Measurements from ENCODE around the gene REP15.
A peak's percentile ranks its signal among the peaks of the same experiment; 100 is the strongest.
"Not testable (repeated sequence)": the region's sequence is repeated elsewhere in the genome, so short reads cannot be mapped to it uniquely, and the experiment has no call there.

Gene REP15, protein sequence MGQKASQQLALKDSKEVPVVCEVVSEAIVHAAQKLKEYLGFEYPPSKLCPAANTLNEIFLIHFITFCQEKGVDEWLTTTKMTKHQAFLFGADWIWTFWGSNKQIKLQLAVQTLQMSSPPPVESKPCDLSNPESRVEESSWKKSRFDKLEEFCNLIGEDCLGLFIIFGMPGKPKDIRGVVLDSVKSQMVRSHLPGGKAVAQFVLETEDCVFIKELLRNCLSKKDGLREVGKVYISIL

DNA sequence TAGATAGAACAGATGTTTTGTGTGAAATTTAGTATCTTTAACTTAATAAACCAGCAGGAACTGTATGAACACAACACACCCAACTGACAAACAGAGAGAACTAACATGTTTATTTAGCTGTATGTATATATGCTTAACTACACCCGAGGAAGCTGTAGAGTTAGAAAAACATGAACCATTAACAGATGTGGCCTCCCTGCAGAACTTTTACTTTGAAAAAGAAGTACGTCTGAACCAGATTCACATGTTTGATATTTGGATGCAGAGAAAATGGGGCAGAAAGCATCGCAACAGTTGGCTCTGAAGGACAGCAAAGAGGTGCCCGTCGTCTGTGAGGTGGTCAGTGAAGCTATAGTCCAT lies at the start of gene REP15:
Gene REP15 (plus strand): TSS at position 155 of the 360 bp plus-strand sequence. CDS start 116 bp downstream, at position 271.
- DNase-seq (ENCODE audit: low spot score), result no peak

DNA sequence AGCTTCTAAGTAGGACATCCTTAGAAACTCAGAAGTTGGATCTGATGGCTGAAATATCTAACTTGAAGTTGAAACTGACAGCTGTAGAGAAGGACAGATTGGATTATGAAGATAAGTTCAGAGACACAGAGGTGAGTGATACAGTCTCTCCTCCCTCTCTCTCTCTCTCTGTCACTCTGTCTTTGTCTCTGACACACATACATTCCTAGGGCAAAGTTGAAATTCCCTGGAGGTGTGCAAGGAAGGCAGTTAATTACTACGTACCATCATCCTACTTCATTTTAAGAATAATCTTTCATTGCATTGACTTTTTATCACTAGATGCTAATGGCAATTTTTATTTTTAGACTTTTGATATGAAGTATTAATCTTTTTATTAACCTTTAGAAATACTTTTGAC lies 46.2 kb upstream of the REP15 start:
- no peak for DNase-seq (ENCODE audit: low spot score)

DNA sequence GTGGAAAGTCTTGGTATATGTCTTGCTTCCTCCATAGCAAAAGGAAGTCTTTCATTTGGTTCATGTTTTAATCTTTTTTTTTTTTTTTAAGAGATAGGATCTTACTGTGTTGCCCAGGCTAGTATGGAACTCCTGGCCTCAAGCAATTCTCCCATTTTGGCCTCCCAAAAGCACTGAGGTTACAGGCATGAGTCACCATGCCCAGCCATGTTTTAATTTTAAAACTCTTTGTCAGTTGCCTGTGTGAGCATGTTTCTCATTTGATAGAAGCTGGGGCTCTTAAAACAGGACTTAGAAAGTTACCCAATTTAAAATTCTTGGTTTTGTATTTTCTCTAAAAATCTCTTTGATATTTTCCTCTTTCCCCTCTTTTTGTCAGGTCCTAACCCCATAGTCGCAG lies 45.0 kb upstream of the REP15 start:
- DNase-seq (ENCODE audit: low spot score), result no peak

DNA sequence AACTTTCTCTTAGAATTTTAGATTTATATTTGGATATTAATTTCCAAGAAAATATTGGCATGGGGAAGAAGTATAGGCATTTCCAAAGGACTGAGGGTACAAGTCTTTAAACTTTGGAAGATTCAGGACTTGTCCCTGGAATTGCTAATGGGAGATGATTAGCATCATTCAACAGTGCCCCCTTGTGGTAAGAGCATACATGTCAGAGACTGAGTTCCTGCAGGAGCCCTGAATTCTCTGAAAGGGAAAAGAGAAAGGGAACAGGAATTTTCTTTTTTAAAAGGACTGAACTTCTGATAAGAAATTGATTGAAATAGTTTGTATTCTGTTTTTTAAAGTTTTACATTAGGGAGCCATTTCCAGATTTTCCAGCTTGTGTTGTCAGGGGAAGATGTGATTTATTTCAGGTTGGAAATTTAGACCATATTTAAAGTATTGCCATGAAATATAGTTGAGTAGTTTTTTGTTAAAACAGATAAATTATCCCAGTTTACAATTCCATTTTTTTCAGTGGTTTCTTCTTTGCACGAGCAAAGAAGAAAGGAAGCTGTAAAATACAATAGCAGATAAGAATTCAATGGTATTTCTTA lies 44.0 kb upstream of the REP15 start:
- DNase-seq (ENCODE audit: low spot score), result peak; percentile 60

DNA sequence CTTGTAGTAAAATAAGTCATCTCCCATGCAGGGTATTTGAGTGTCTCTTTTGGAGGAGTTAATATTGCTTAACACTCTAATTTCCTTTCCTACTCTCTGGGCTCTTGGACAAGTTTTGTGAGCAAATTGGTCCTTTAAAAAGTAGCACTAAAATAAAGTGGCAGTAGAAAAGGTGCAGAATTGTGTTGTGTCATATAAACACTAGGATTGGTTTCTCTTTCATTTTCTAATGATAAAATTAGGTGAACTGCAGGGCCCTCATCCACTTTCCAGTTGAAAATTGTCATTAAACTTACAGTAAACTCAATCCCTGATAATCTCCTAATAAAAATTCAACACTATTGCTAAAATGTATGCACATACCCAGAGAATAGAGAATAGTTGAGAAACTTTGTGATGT lies 42.6 kb upstream of the REP15 start:
- no peak for DNase-seq (ENCODE audit: low spot score)

DNA sequence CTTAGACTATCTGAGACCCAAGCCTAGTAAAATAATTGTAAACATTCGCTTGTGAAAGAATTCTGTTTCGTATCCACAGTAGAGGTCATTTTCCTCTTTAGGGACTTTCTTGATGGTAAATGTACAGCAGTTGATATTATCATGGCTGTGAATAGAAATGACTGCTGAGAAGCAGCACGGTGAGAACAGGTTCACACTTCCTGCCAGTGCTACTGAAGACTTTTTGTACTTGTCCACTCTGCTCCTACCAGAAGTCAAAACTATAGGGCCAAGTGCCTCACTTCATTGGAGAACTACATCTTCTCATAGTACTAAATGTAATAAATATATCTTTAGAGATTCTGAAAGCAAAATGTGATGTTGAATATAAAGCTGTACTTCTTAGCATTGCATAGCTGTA lies 40.8 kb upstream of the REP15 start:
- DNase-seq (ENCODE audit: low spot score), result not testable (repeated sequence)

DNA sequence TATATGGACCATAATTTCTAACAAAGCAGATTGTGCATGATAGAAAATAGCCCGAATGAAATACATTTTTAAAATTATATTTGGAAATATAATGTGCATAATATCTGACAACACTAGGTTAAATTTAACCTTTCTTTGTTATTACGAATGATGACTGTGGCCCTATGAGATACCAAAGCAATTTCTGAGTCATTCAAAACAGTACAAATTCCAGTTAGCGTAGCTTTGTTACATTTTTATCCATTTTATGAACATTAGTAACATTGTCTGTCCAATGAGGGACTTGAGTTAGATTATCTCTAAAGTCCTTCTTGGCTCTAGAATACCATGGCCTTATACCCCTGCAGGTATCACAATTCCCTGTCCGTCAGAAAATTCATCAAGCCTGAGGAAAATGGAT lies 39.0 kb upstream of the REP15 start:
- no peak for DNase-seq (ENCODE audit: low spot score)

DNA sequence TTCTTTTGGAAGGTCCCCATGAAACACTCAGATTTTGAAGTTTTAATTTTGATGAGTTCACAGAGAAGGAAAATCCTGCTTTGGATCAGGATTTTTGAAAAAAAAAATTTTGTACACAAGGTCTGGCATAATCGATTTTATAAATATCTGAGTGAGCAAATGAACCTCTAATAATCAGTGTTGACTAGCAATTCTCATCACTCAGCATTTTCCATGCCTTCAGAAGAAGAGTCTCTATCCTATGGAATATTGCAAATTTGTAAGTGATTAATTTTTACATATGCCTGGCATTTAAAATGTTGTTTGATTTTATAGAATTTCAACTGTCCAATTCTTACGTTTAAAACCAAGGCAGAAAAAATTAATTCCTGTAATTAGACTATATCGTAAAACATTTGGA lies 30.5 kb upstream of the REP15 start:
- no peak for DNase-seq (ENCODE audit: low spot score)

DNA sequence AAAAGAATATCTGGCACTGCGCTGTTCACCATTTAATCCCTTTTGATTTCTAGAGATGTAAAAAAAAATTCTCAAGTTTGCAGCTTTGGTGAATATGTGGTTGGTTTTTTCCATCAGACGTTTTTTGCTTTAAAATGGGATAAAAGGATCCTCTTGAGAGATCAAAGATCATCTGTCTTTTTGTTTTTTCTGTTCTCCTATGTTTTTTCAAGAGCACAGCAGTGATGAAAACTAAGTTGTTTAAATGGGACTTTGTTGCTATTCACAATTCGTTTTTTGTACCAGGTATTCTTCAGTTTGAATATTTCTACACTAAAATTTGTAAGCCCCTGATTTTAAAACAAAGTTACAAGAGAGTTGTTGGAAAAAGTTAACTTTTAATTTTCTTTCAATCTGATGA lies 29.7 kb upstream of the REP15 start:
- DNase-seq (ENCODE audit: low spot score), result no peak

DNA sequence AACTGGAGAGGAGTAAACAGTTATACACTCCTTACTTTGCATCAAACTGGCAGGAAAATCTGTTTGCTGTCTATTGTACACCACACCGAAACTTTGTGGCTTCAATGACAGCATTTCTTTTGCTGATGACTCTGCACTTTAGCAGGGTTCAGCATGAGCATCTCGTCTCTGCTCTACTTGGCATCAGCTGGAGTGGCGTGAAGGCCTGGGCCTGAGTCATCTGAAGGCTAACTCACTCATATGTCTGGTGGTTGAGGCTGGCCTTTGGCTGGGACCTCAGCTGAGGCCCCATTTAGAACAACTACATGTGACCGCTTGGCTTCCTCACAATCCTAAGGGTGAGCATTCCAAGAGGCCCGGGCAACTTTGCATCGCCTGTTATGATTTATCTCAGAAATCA lies 28.7 kb upstream of the REP15 start:
- no peak for DNase-seq (ENCODE audit: low spot score)

DNA sequence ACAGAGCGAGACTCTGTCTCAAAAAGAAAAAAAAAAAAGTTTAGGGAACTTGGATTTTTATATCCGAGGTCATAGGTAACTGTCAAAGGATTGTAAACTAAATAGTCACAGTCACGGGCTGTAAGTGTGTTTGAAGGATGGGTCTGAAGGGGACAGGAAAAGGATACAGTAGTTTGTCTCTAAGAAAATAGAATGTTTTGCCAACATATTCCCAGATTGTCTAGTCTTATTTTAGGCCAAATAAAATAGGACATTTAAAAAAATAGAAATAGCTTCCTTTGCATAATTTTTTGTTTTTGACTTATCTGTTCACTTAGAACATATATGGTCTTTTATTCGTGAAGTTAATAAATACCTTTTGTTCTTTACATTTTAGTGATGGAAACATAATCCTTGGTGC lies 24.2 kb upstream of the REP15 start:
- no peak for DNase-seq (ENCODE audit: low spot score)

DNA sequence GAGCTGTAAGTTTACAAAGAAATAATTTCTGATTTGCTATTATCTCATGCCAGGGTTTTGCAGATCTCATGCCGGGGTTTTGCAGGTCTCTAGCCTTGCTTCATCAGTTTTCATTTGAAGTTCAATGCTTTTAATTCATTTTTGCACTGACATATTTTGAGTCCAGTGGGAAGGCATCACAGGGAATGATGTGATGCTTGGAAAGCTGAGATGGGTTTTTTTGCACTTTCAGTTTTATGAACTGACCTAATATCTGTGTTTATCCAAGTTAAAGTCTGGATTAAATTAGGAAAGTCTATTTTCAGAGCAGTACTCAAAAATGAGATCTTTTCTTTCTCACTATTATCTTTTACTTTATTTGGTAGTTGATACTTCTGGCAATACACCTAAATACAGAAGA lies 23.6 kb upstream of the REP15 start:
- no peak for DNase-seq (ENCODE audit: low spot score)

DNA sequence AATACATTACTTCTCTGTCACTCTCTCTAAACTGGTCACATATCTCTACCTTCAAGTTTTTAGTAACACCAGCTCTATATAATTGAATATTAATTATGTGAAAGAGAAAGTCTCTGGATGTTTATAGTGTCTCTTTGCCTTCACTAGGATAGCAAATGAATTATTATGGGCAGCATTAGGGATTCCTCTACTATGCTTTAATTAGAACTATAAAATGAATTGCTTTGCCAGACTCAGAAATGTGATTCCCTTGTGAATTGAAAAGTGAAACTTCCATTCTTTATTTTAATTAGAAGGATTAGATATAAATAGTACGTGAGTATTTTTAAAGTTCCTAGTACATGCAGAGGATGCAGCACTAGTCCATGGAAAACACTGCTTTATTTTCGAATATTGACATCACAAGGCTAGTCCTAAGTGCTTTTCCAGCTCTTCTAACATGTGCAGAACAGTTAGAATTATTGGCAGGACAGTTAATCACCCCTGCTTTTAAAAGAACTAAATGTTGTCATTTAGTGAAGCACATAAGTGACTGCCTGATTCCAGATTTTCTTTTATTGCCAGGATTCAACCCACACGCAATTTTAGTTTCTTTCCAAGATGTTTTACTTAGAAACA lies 23.0 kb upstream of the REP15 start:
- DNase-seq (ENCODE audit: low spot score), result no peak

DNA sequence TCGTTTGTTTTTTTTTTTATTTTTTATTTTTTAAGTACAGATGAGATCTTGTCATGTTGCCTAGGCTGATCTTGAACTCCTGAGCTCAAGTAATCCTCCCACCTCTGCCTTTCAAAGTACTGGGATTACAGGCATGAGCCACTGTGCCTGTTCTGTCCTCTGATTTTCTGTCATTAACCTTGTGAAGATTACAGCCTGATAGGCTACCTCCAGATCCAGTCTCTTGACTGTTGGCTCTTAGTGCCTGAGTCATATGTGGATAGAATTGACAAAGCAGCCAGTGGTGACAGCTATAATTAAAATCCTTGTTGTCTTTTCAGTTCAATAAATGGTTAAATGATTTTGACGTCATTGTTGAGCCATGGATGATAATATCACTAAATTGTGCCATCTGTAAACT lies 21.3 kb upstream of the REP15 start:
- DNase-seq (ENCODE audit: low spot score), result no peak

DNA sequence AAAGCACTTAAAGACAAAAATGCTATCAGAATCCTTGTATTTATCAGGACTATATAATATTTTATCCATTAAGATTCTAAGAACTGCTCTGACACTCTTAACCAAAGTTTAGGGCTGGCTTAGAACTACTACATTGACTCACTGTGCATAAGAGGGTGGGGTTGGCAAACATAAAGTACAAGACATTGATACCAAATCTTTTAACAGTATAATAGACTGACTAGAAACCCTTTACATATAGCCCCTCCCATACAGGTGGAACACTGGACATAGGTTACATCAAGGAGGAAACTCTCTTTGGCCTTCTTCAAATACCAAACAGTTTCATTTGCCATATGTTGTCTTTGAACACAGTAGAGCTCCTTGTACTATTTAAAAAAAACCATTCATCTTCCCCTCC lies 15.6 kb upstream of the REP15 start:
- DNase-seq (ENCODE audit: low spot score), result no peak

DNA sequence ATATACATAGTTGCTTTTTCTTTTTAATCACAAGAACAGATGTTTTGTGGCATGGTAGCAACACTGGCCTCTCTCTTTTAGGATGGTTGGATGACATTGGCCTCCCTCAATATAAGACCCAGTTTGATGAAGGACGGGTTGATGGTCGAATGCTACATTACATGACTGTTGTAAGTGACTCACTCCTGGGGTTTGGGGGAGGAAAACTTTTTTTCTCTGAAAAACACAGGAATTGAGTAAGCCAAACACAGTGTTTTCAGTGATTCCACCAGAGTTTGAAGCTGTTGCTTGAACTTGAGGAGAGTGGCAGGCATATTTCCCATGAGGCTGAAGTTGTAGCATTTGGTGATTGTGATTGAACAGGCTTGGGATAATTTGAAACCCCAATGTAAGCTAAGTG lies 13.7 kb upstream of the REP15 start:
- DNase-seq (ENCODE audit: low spot score), result no peak

DNA sequence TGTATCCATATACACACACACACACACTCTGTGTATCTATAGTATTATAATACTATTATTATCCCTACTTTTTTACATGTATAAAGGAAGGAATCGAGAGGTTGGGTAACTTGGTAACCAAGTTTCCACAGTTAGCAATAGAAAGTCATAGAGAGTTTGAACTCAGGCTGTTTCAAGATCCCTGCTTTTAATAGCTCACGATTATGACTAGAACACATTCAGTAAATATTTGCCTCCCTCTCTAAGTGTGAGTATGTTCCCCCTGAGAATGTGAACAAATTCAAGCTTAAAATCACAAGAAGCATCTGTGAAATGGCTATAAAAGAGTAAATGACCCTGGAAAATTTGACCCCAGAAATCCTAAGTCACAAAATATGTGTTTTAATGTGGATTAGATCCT lies 11.0 kb upstream of the REP15 start:
- no peak for DNase-seq (ENCODE audit: low spot score)

DNA sequence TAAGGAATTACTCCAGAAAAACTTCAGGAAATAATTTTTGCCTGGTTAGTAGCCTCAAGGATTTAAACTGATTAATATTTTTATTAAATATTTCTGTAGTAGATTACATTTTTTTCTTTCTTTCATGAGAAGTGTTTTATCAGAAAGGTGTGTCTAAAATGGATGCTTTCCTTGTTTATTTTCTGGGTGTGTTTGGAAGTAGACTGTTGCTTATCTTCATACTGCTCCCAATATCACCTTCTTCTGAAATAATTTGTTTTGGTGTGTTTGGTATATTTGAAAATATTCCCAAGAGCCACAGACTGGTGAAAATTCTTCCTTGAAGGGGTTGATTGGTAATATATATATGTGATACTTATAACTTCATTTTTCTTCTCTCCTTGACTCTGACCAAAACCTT lies 10.1 kb upstream of the REP15 start:
- DNase-seq (ENCODE audit: low spot score), result no peak

DNA sequence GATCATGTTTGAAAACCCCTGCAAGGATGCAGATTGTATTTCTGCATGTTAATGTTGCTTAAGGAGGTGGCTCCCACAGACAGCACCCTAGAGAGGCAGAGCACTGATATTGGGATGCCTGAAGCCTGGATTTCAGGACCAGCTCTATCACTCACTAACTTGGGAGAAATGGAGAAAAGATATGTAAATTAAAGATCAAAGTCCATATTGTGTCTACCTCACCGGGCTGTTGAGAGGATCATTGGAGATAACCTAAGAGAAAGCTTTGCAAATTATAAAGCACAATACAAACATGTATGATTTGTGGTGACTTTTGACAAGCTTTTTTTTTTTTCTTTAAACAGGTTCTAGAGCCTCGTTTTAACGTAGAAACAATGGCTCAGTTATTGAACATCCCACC lies 7.6 kb upstream of the REP15 start:
- DNase-seq (ENCODE audit: low spot score), result no peak

DNA sequence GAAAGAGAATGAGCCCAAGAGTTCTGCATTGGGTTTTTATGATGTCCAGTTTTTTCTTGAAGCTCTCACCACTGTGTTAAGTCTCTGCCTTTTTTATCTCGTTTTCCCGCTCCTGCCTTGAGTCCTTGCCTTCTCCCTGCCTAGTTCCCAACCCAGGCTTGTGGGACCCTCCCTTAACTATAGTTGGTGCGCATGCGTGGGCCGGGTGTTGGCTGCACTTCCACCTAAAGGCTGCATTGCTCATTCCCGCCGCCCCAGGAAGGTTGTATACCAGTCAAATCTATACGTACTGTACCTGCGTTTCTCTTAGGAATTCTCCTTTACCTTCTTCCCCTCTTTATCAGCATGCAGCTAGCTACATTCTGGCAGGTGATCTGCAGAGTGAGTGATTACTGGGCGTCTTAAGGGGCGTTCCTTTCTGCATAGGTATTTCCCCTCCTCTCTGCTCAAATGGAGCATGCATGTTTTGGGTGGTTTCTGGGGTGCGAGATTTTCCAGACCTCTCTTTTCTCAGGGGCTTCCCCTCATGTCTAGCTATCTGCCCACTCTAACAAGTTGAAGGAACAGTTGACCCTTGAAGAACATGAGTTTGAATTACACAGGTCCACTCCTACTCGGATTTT lies 6.6 kb upstream of the REP15 start:
- no peak for DNase-seq (ENCODE audit: low spot score)

DNA sequence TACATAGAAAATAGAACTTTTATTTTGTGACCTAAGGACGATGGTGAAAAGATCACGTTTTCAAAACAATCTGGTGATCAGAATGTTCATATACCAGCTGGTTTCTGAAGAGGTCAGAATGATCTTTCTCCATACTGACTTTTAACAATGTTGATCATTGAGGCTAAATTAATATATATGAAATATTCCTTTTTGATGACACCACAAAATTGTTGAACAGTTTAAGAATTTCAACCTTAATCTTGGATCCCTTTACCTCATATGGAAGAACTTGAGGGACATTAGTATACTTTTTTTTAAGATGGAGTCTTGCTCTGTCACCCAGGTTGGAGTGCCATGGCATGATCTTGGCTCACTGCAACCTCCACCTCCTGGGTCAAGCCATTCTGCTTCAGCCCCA lies 2.8 kb upstream of the REP15 start:
- no peak for DNase-seq (ENCODE audit: low spot score)

DNA sequence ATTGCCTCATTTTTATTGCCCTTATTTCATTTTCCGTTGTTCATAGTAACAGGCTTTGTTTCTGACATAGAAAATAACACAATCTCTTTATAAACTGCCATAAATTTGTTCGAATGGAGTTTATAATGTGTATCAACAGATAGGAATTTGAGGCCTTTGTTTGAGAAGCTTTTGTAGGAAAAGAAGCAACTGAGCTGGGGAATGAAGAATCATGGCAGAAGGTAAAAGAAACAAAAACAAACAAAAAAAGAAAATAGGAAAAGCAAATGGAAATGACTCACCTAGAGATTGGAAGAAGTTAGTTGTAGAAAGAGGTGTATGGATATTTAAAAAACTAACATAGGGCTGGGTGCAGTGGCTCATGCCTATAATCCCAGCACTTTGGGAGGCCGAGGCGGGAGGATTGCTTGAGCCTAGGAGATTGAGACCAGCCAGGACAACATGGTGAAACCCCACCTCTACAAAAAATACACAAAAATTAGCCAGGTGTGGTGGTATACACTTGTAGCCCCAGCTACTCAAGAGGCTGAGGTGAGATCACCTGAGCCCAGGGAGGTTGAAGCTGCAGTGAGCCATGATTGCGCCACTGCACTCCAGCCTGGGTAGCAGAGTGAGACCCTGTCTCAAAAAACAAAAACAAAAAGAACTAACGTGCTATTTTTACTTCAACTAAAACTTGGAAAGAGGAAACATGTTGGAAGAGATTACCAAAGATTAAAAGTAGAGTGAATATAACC lies 523 bp upstream of the REP15 start:
- no peak for DNase-seq (ENCODE audit: low spot score)

Measured in D341Med (cell line).